ENCODE data around the gene HNF4A. TPM values are rescaled to one million over a fixed set of nuclear protein-coding genes. Genes with fewer than 3 reads are reported as not detected.

Gene HNF4A
- total RNA-seq, 1 experiment from 2014 or later = 0.13 TPM

GRCh38 chr20:44431502-44432234 lies 76.2 kb downstream of the HNF4A start:
- Histone ChIP-seq H3K9me2 (ENCODE audit: insufficient read depth) (no peaks in the 10 kb centered on the region), H3K4me3 (no peak overlapping the region), H3K4me1 (replicated peaks; ENCODE audit: insufficient read depth) (peaks cover 10% of the 10 kb centered on the region; the same call in 1 of the 2 replicates), H3K4me2 (no peak overlapping the region), H3F3A (ENCODE audit: insufficient read depth, low read depth) (peaks cover 7% of the 10 kb centered on the region; the same call in 1 of the 2 replicates), H4K20me1 (ENCODE audit: insufficient read depth) (no peaks in the 10 kb centered on the region), H3K27me3 (ENCODE audit: insufficient read depth, low read depth) (no peaks in the 10 kb centered on the region), H2AFZ (no peak overlapping the region), H3K9me3 (ENCODE audit: insufficient read depth, low read depth) (no peaks in the 10 kb centered on the region), H3K27ac (no peak overlapping the region), H3K36me3 (ENCODE audit: low read depth) (no peaks in the 10 kb centered on the region), H3K79me2 (ENCODE audit: low read depth) (no peaks in the 10 kb centered on the region)
- no peak for DNase-seq
- POLR2A ChIA-PET (ENCODE audit: unreplicated experiment) = no interaction called here
- intact Hi-C loops (cut with micrococcal nuclease; ENCODE audit: unreplicated experiment) = no loop called here
- TF ChIP-seq EZH2 (IDR thresholded peaks at IDR 0.05; ENCODE audit: low read depth) = no peak
- TF ChIP-seq CTCF (conservative IDR thresholded peaks at IDR 0.05) = no peak
- CTCF ChIA-PET = no interaction called here
- no TSS peak for BruUV-seq (replicated peaks)

- Histone ChIP-seq H4K20me1 (ENCODE audit: insufficient read depth) (no peaks in the 10 kb centered on the region), H2AFZ (no peak overlapping the region), H3K9me2 (ENCODE audit: insufficient read depth) (no peaks in the 10 kb centered on the region), H3K27me3 (ENCODE audit: insufficient read depth, low read depth) (no peaks in the 10 kb centered on the region), H3K9me3 (ENCODE audit: insufficient read depth, low read depth) (no peaks in the 10 kb centered on the region), H3K4me3 (no peak overlapping the region), H3K4me1 (replicated peaks; ENCODE audit: insufficient read depth) (peaks cover 10% of the 10 kb centered on the region; the same call in 1 of the 2 replicates), H3F3A (ENCODE audit: insufficient read depth, low read depth) (peaks cover 7% of the 10 kb centered on the region; the same call in 1 of the 2 replicates), H3K27ac (no peak overlapping the region), H3K4me2 (no peak overlapping the region), H3K36me3 (ENCODE audit: low read depth) (no peaks in the 10 kb centered on the region), H3K79me2 (ENCODE audit: low read depth) (no peaks in the 10 kb centered on the region)
- POLR2A ChIA-PET (ENCODE audit: unreplicated experiment) = no interaction called here
- DNase-seq = no peak
- intact Hi-C loops (cut with micrococcal nuclease; ENCODE audit: unreplicated experiment) = no loop called here
- no peak for TF ChIP-seq EZH2 (IDR thresholded peaks at IDR 0.05; ENCODE audit: low read depth)
- no peak for TF ChIP-seq CTCF (conservative IDR thresholded peaks at IDR 0.05)
- CTCF ChIA-PET = no interaction called here
- BruUV-seq (replicated peaks) = no TSS peak
These were observed 77.4 kb downstream of the HNF4A start for GRCh38 chr20:44432618-44433577.

- intact Hi-C loops (cut with micrococcal nuclease; ENCODE audit: unreplicated experiment) = no loop called here
- no peak for TF ChIP-seq EZH2 (IDR thresholded peaks at IDR 0.05; ENCODE audit: low read depth)
- no peak overlapping the region for H2AFZ ChIP-seq
- H3K9me3 ChIP-seq (ENCODE audit: insufficient read depth, low read depth) = no peaks in the 10 kb centered on the region
- CTCF ChIA-PET = no interaction called here
- POLR2A ChIA-PET (ENCODE audit: unreplicated experiment) = no interaction called here
- no peaks in the 10 kb centered on the region for H3K36me3 ChIP-seq (ENCODE audit: low read depth)
- H3K27ac ChIP-seq = no peak overlapping the region
- H3K79me2 ChIP-seq (ENCODE audit: low read depth) = no peaks in the 10 kb centered on the region
- peaks cover 11% of the 10 kb centered on the region; the same call in 1 of the 2 replicates for H3F3A ChIP-seq (ENCODE audit: insufficient read depth, low read depth)
- no TSS peak for BruUV-seq (replicated peaks)
- H4K20me1 ChIP-seq (ENCODE audit: insufficient read depth) = no peaks in the 10 kb centered on the region
- no peak overlapping the region for H3K4me2 ChIP-seq
- no peak overlapping the region for H3K4me3 ChIP-seq
- DNase-seq = no peak
- H3K4me1 ChIP-seq (replicated peaks; ENCODE audit: insufficient read depth) = peaks cover 10% of the 10 kb centered on the region; the same call in 1 of the 2 replicates
- no peaks in the 10 kb centered on the region for H3K9me2 ChIP-seq (ENCODE audit: insufficient read depth)
- H3K27me3 ChIP-seq (ENCODE audit: insufficient read depth, low read depth) = no peaks in the 10 kb centered on the region
These were observed 78.4 kb downstream of the HNF4A start for GRCh38 chr20:44433751-44434538.

Data from PC-9 (cell line).